T-helper 2 cell treated with Interferon-gamma antibody and Interleukin-4, amounts not matched to agents 5 μg/mL and 100 μg/mL, for 36 hours (primary cell): ENCODE data around the gene OR10H4.
"Not testable (repeated sequence)": the region's sequence is repeated elsewhere in the genome, so short reads cannot be mapped to it uniquely, and the experiment has no call there.

ENCODE experiments used
- DNase-seq: peaks from one replicate; pipeline ENCODE4 v3.0.0; 2021; ENCODE audit warnings: low spot score
- H3K27ac Mint-ChIP-seq: one replicate; pipeline ENCODE4 v1.8.0; 2021; ENCODE audit warnings: mild to moderate bottlenecking, mixed read lengths
- H3K27me3 Mint-ChIP-seq: one replicate; pipeline ENCODE4 v1.8.0; 2021; ENCODE audit warnings: low read depth, mixed read lengths
- H3K36me3 Mint-ChIP-seq: one replicate; pipeline ENCODE4 v1.8.0; 2021; ENCODE audit warnings: low read depth, mixed read lengths
- H3K4me1 Mint-ChIP-seq: one replicate; pipeline ENCODE4 v1.8.0; 2021; ENCODE audit warnings: low read depth, mixed read lengths
- H3K4me3 Mint-ChIP-seq: one replicate; pipeline ENCODE4 v1.8.0; 2022; ENCODE audit warnings: mild to moderate bottlenecking, moderate library complexity, mixed read lengths
- H3K9me3 Mint-ChIP-seq: one replicate; pipeline ENCODE4 v1.8.0; 2021; ENCODE audit warnings: mixed read lengths

OR10H4 gene

DNA sequence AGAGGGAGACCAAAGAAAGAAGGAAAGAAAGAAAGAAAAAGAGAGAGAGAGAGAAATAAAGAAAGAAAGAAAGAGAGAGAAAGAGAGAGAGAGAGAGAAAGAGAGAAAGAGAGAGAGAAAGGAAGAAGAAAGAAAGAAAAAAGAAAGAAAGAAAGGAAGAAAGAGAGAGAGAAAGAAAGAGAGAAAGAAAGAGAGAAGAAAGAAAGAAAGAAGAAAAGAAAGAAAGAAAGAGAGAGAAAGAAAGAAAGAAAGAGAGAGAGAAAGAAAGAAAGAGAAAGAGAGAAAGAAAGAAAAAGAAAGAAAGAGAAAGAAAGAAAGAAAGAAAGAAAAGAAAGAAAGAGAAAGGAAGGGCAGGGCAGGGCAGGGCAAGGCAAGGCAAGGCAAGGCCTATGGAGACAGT, 23.2 kb downstream of the OR10H4 start:
- H3K9me3 Mint-ChIP-seq, H3K27ac Mint-ChIP-seq, DNase-seq, H3K4me1 Mint-ChIP-seq, H3K4me3 Mint-ChIP-seq, H3K36me3 Mint-ChIP-seq: not testable (repeated sequence)
- peaks cover 19% of the 10 kb centered on the region for H3K27me3 Mint-ChIP-seq

DNA sequence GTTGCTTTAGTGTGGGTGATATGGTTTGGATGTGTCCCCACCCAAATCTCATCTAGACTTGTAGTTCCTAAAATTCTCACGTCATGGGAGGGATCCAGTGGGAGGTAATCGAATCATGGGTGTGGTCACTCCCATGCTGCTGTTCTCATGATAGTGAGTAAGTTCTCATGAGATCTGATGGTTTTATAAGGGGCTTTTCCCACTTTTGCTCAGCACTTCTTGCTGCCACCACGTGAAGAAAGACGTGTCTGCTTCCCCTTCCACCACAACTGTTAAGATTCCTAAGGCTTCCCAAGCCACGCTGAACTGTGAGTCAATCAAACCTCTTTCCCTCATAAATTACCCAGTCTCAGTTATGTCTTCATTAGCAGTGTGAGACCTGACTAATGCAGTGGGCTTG, 26.0 kb downstream of the OR10H4 start:
- Mint-ChIP-seq H3K4me3 (no peak overlapping the region), H3K27ac (no peak overlapping the region), H3K4me1 (no peaks in the 10 kb centered on the region), H3K27me3 (peaks cover 18% of the 10 kb centered on the region), H3K9me3 (no peaks in the 10 kb centered on the region), H3K36me3 (no peaks in the 10 kb centered on the region)
- no peak for DNase-seq

DNA sequence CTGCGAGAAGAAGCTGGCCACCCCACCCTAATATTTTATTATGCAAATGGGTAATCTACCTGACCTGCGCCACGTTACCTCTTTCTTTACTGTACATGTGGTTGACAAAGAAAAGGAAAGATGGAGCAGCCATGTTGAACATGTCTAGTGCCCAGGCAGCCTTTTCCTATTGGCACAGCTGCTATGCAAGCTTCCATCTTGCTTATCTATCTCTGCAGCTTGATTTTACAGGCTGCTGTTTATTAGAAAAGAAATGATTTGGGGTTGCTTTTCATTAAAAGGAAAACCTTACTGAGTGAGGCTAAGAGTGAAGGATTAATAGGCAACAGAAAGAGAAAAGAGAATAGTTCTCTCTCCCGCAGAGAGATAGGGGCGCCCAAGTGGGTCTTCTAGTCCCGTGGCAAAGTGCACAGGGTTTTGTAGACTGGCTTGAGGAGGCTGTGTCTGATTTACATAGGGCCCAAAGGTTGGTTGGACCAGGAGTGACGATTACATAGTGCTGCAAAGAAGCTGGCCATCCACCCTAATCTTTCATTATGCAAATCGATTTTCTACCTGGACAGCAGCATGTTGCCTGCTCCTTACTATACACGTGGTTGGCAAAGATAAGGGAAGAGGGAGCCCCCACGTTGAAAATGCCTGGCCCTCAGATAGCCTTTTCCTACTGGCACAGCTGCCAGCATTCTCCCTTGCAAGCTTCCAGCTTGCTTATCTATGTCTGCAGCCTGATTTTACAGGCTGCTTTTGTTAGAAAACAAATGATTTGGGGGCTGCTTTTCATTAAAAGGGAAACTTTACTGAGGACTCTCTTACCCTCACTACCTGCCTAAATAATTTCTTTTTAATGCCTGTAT, 28.3 kb downstream of the OR10H4 start:
- Mint-ChIP-seq H3K9me3 (no peaks in the 10 kb centered on the region), H3K4me1 (no peaks in the 10 kb centered on the region), H3K4me3 (no peak overlapping the region), H3K36me3 (no peaks in the 10 kb centered on the region), H3K27me3 (peaks cover 9% of the 10 kb centered on the region), H3K27ac (no peak overlapping the region)
- no peak for DNase-seq

DNA sequence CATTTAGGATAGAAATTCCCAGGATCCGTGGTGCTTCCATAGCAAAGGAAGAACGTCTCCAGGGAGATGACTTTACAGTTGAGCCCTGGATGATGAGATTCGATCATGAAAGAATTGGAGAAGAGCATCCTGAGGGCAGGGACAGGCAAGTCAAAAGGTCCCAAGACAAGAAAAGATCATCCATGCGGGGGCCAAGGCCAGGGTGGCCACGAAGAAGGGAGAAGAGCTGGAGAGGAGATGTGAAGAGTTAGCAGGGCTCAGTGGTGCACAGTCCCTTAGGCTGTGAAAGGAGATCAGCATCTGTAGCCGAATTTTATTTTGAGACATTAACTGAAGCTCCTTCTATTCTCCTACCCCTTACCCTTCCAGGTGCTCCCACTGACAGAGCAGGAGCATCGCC, 28.9 kb downstream of the OR10H4 start:
- no peak for DNase-seq
- H3K4me3 Mint-ChIP-seq = no peak overlapping the region
- H3K36me3 Mint-ChIP-seq = no peaks in the 10 kb centered on the region
- H3K27me3 Mint-ChIP-seq = peaks cover 6% of the 10 kb centered on the region
- H3K27ac Mint-ChIP-seq = no peak overlapping the region
- H3K9me3 Mint-ChIP-seq = peaks cover 2% of the 10 kb centered on the region
- no peaks in the 10 kb centered on the region for H3K4me1 Mint-ChIP-seq

DNA sequence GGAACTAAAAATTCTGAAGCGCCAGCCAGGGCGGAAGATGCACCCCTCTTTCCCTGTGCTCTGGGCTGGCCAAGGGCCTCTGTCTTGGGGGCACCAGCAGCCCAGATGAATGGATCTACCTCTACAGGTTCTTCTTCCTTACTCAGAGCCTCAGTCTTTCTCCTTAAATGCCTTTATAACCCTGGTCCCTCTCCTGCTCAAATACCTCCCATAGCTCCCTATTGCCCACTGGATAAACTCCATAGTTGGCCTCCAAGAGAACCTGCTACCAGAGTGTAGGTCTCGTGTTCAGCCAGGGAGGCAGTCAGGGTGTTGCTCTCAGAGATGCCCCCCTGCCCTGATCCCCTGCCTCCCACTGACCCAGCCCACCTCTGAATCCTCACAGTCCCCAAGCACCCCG, 30.5 kb downstream of the OR10H4 start:
- Mint-ChIP-seq H3K9me3 (peaks cover 9% of the 10 kb centered on the region), H3K4me3 (no peak overlapping the region), H3K27me3 (peaks cover 9% of the 10 kb centered on the region), H3K27ac (no peak overlapping the region), H3K4me1 (no peaks in the 10 kb centered on the region), H3K36me3 (no peaks in the 10 kb centered on the region)
- DNase-seq = no peak

DNA sequence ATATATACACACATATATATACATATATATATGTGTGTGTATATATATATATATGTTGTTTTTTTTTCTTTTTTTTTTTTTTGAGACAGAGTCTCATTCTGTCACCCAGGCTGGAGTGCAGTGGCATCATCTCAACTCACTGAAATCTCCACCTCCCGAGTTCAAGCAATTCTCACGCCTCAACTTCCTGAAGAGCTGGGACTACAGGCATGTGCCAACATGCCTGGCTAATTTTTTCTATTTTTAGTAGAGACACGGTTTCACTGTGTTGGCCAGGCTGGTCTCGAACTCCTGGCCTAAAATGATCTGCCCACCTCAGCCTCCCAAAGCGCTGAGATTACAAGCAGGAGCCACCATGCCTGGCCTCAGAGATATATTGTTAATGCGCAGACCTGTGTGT, 37.0 kb downstream of the OR10H4 start:
- not testable (repeated sequence) for DNase-seq, H3K4me3 Mint-ChIP-seq, H3K36me3 Mint-ChIP-seq, H3K4me1 Mint-ChIP-seq, H3K27ac Mint-ChIP-seq, H3K9me3 Mint-ChIP-seq
- peaks cover 13% of the 10 kb centered on the region for H3K27me3 Mint-ChIP-seq

DNA sequence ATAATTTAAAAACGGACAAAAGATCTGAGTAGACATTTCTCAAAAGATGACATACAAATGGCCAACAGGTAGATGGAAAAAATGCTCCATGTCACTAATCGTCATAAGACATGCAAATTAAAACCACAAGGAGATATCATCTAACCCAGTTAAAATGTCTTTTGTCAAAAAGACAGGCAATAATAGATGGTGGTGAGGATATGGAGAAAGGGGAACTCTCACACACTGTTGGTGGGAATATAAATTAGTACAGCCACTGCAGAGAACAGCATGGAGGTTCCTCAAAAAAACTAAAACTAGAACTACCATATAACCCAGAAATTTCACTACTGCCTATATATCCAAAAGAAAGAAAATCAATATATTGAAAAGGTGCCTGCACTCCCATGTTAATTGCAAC, 37.9 kb downstream of the OR10H4 start:
- Mint-ChIP-seq H3K9me3 (peaks cover 9% of the 10 kb centered on the region), H3K27me3 (peaks cover 19% of the 10 kb centered on the region), H3K4me1 (peaks cover 8% of the 10 kb centered on the region), H3K4me3 (no peak overlapping the region), H3K27ac (no peak overlapping the region), H3K36me3 (no peaks in the 10 kb centered on the region)
- no peak for DNase-seq

DNA sequence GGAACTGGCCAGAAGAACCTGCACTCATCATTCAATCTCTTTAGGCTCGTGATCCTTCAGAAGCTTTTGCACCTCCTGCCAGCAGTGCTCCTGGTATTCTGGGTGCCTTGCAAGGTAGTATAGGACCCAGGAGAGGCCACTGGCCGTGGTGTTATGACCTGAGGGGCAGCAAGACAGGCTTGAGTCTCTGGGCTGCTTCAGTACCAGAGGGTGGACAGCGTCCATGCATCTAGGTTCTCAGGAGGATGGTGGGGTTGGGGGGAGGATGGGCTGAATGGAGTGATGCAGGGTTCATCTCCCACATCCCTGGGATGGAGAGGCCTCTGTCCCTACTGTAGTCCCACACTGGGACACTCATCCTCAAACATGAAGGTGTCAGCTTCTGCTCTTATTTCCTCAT, 41.1 kb downstream of the OR10H4 start:
- H3K9me3 Mint-ChIP-seq = no peaks in the 10 kb centered on the region
- H3K4me1 Mint-ChIP-seq = peaks cover 8% of the 10 kb centered on the region
- no peak overlapping the region for H3K27ac Mint-ChIP-seq
- DNase-seq = no peak
- no peaks in the 10 kb centered on the region for H3K36me3 Mint-ChIP-seq
- peaks cover 18% of the 10 kb centered on the region for H3K27me3 Mint-ChIP-seq
- H3K4me3 Mint-ChIP-seq = no peak overlapping the region

DNA sequence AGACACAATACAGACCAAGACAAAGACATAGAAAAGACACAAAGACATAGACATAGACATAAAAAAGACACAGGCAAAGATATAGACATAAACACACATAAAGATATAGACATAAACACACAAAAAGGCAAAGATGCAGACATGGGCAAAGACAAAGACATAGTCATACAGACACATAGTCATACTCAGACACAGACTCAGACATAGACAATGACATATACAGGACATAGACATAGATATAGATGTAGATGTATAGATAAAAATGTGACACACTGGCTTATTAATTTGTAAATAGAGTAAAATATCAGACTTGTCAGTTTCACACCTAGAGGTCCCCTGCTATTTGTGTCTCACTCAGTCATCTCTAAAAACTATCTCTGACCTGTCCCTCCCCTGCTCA, 42.8 kb downstream of the OR10H4 start:
- Mint-ChIP-seq H3K27me3 (peaks cover 18% of the 10 kb centered on the region), H3K27ac (no peak overlapping the region), H3K4me3 (no peak overlapping the region), H3K4me1 (peaks cover 3% of the 10 kb centered on the region), H3K9me3 (peaks cover 2% of the 10 kb centered on the region), H3K36me3 (no peaks in the 10 kb centered on the region)
- DNase-seq = no peak

DNA sequence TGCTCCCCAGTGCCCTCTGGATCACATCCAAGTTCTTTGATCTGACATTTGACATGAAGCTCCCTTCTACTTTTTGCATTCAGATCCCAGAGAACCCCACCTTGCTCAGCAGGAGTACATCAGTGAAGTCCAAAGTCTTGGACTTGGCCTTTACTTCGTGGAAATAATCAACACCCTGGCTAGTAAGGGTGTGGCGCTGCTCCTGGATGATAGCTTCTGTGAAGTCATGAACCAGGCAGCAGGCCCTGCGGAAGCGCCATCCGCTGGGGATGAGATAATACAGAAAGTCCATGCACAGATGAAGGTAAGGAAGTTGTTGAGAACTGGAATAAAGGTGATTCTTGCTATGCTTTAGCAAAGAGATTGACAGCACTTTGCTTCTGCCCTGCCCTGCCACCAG, 43.2 kb downstream of the OR10H4 start:
- H3K36me3 Mint-ChIP-seq = no peaks in the 10 kb centered on the region
- no peak overlapping the region for H3K27ac Mint-ChIP-seq
- peaks cover 17% of the 10 kb centered on the region for H3K27me3 Mint-ChIP-seq
- H3K9me3 Mint-ChIP-seq = peaks cover 4% of the 10 kb centered on the region
- no peak for DNase-seq
- no peak overlapping the region for H3K4me3 Mint-ChIP-seq
- H3K4me1 Mint-ChIP-seq = no peaks in the 10 kb centered on the region

DNA sequence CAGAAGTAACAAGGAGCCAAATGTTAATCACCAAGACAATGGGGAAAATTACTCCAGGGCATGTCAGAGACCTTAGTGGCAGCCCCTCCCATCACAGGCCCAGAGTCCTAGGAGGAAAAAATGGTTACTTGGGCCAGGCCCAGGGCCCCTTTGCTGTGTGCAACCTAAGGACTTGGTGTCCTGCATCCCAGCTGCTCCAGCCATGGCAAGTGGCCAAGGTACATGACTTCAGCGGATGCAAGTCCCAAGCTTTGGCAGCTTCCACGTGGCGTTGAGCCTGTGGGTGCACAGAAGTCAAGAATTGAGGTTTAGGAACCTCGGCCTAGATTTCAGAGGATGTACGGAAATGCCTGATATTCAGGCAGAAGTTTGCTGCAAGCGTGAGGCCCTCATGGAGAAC, 46.7 kb downstream of the OR10H4 start:
- DNase-seq = no peak
- Mint-ChIP-seq H3K27ac (no peak overlapping the region), H3K4me1 (peaks cover 3% of the 10 kb centered on the region), H3K36me3 (no peaks in the 10 kb centered on the region), H3K4me3 (no peak overlapping the region), H3K9me3 (peaks cover 4% of the 10 kb centered on the region), H3K27me3 (peaks cover 15% of the 10 kb centered on the region)

DNA sequence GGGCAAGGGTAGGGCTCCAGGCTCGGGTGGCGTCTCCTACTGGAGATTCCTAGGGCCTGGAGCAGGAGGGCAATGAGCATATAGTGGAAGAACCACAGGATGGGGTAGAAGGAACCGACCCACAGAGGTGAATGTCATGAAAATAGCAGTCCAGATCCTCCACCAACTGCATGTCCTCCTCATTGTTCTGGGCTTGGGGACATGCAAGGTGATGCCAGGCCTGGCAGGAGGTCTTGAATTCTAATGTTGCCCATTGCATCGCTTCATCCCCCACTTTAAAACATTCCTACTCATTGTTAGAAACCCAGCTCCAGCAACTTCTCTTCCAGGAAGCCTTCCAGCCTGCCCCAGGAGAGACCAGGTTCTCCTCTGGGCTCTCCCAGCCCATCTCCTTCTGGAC, 49.4 kb downstream of the OR10H4 start:
- no peak overlapping the region for H3K4me3 Mint-ChIP-seq
- DNase-seq = no peak
- H3K27me3 Mint-ChIP-seq = peaks cover 6% of the 10 kb centered on the region
- H3K27ac Mint-ChIP-seq = no peak overlapping the region
- H3K9me3 Mint-ChIP-seq = peaks cover 4% of the 10 kb centered on the region
- H3K36me3 Mint-ChIP-seq = no peaks in the 10 kb centered on the region
- peaks cover 28% of the 10 kb centered on the region for H3K4me1 Mint-ChIP-seq
